Neural progenitor cell (in vitro differentiated cells): ENCODE measurements around the gene CX3CL1. TPM values are rescaled to one million over a fixed set of nuclear protein-coding genes. Genes with fewer than 3 reads are reported as not detected.

Source experiments
- DNase-seq: peaks from one replicate; pipeline ENCODE4 v3.0.0-alpha.2; 2016; ENCODE audit warnings: low spot score
- H2AFZ ChIP-seq: fragments of 200-600 bp; sonication (generic); replicated peaks from 2 replicates; pipeline ENCODE4 v1.6.1; 2016; ENCODE audit warnings: antibody characterized with exemption
- H3F3A ChIP-seq: fragments of 200-600 bp; sonication (generic); 2 replicates; pipeline ENCODE4 v1.6.1; 2016; ENCODE audit warnings: antibody characterized with exemption, low read depth
- H3K27ac ChIP-seq: fragments of 200-600 bp; sonication (generic); 2 replicates; pipeline ENCODE4 v1.5.1; 2016; ENCODE audit warnings: mild to moderate bottlenecking
- H3K27me3 ChIP-seq: fragments of 200-600 bp; sonication (generic); 2 replicates; pipeline ENCODE4 v1.6.1; 2016; ENCODE audit warnings: mild to moderate bottlenecking, moderate library complexity
- H3K36me3 ChIP-seq: fragments of 200-600 bp; sonication (generic); 2 replicates; pipeline ENCODE4 v1.5.1; 2016
- H3K4me1 ChIP-seq: fragments of 200-600 bp; sonication (generic); 2 replicates; pipeline ENCODE4 v1.6.1; 2016; ENCODE audit warnings: mixed run types
- H3K4me2 ChIP-seq: fragments of 200-600 bp; sonication (generic); 2 replicates; pipeline ENCODE4 v1.6.1; 2016
- H3K4me3 ChIP-seq: fragments of 200-600 bp; sonication (generic); 2 replicates; pipeline ENCODE4 v1.5.1; 2016
- H3K79me2 ChIP-seq: fragments of 200-600 bp; sonication (generic); 2 replicates; pipeline ENCODE4 v1.6.1; 2016; ENCODE audit warnings: low read depth
- H3K9ac ChIP-seq: fragments of 200-600 bp; sonication (generic); 2 replicates; pipeline ENCODE4 v1.6.1; 2016
- H3K9me3 ChIP-seq: fragments of 200-600 bp; sonication (generic); 2 replicates; pipeline ENCODE4 v1.5.1; 2016; ENCODE audit warnings: low read depth
- H4K20me1 ChIP-seq: fragments of 200-600 bp; sonication (generic); 2 replicates; pipeline ENCODE4 v1.6.1; 2016; ENCODE audit warnings: low read depth
- H3K27ac Mint-ChIP-seq: 3 replicates; pipeline ENCODE4 v1.8.0; 2021; ENCODE audit warnings: mixed read lengths
- H3K27me3 Mint-ChIP-seq: 2 replicates; pipeline ENCODE4 v1.8.0; 2022; ENCODE audit warnings: low read depth, mild to moderate bottlenecking, inconsistent platforms, moderate library complexity, mixed read lengths; ENCODE audit not compliant: insufficient read depth
- H3K36me3 Mint-ChIP-seq: 3 replicates; pipeline ENCODE4 v1.8.0; 2021; ENCODE audit warnings: mixed read lengths
- H3K4me1 Mint-ChIP-seq: 3 replicates; pipeline ENCODE4 v1.8.0; 2021; ENCODE audit warnings: mixed read lengths
- H3K4me3 Mint-ChIP-seq: 3 replicates; pipeline ENCODE4 v1.8.0; 2021; ENCODE audit warnings: mild to moderate bottlenecking, moderate library complexity, mixed read lengths
- H3K9me3 Mint-ChIP-seq: 3 replicates; pipeline ENCODE4 v1.8.0; 2020; ENCODE audit warnings: mixed read lengths
- EZH2 ChIP-seq: fragments of 200-600 bp; sonication (generic); IDR thresholded peaks from 2 replicates; pipeline ENCODE4 v1.6.1; 2017; ENCODE audit warnings: antibody characterized with exemption, mild to moderate bottlenecking, moderate library complexity
- EZH2phosphoT487 ChIP-seq: fragments of 200-600 bp; sonication (generic); IDR thresholded peaks from 2 replicates; pipeline ENCODE4 v1.6.1; 2017; ENCODE audit warnings: antibody characterized with exemption
- total RNA-seq: library from RNA; depleted of rRNA; stranded (reverse); fragments of >200 nt; gene quantifications from 2 replicates; pipeline ENCODE4 v1.2.3, GENCODE V29; 2015; ENCODE audit warnings: low replicate concordance
- TF ChIP-seq, protein P1 (sequence below): fragments of 200-600 bp; sonication (generic); IDR thresholded peaks from 2 replicates; pipeline ENCODE4 v1.5.1; 2017; ENCODE audit warnings: antibody characterized with exemption, mild to moderate bottlenecking

CX3CL1 gene
- total RNA-seq, 1 donor from 2014 or later: 0.65 TPM

- Mint-ChIP-seq H3K4me1 (peaks cover under 1% of the 10 kb centered on the region), H3K27ac (peak within 1 kb of the TSS; percentile 5), H3K9me3 (no peaks in the 10 kb centered on the region), H3K27me3 (peaks cover 10% of the 10 kb centered on the region), H3K36me3 (no peaks in the 10 kb centered on the region), H3K4me3 (no peak within 1 kb of the TSS)
- H3K36me3 ChIP-seq: no peaks in the 10 kb centered on the region
- no peak within 1 kb of the TSS for H3K4me3 ChIP-seq
- no peaks in the 10 kb centered on the region for H4K20me1 ChIP-seq
- H3K9ac ChIP-seq: no peak within 1 kb of the TSS
- DNase-seq: peak; percentile 1
- H3F3A ChIP-seq: peaks cover 8% of the 10 kb centered on the region
- no peaks in the 10 kb centered on the region for H3K27me3 ChIP-seq
- no peak within 1 kb of the TSS for H3K27ac ChIP-seq
- H3K4me2 ChIP-seq: no peak within 1 kb of the TSS
- H3K9me3 ChIP-seq: no peaks in the 10 kb centered on the region
- no peaks in the 10 kb centered on the region for H3K4me1 ChIP-seq
- no peak for TF ChIP-seq EZH2phosphoT487
- H2AFZ ChIP-seq: no peak within 1 kb of the TSS
- H3K79me2 ChIP-seq: no peaks in the 10 kb centered on the region
These were observed 31.9 kb downstream of the CX3CL1 start, which contains the start of gene CCL17 for GRCh38 chr16:57403965-57404817. Gene CCL17, plus strand, starts transcription at chr16:57404767. Its CDS starts 9,166 bp downstream, at chr16:57413933.

- no peaks in the 10 kb centered on the region for H3K36me3 Mint-ChIP-seq
- no peak overlapping the region for H3K27ac Mint-ChIP-seq
- no peaks in the 10 kb centered on the region for H3K9me3 Mint-ChIP-seq
- Histone ChIP-seq H3K9me3 (no peaks in the 10 kb centered on the region), H3F3A (peaks cover 8% of the 10 kb centered on the region), H3K27ac (no peak overlapping the region), H3K4me2 (no peak overlapping the region), H3K27me3 (no peaks in the 10 kb centered on the region), H4K20me1 (no peaks in the 10 kb centered on the region), H2AFZ (no peak overlapping the region), H3K36me3 (no peaks in the 10 kb centered on the region), H3K4me3 (no peak overlapping the region), H3K9ac (no peak overlapping the region), H3K79me2 (no peaks in the 10 kb centered on the region), H3K4me1 (no peaks in the 10 kb centered on the region)
- H3K4me1 Mint-ChIP-seq: peaks cover 2% of the 10 kb centered on the region
- DNase-seq: no peak
- TF ChIP-seq EZH2phosphoT487 (no peak), EZH2 (no peak)
- TF ChIP-seq, protein P1, sequence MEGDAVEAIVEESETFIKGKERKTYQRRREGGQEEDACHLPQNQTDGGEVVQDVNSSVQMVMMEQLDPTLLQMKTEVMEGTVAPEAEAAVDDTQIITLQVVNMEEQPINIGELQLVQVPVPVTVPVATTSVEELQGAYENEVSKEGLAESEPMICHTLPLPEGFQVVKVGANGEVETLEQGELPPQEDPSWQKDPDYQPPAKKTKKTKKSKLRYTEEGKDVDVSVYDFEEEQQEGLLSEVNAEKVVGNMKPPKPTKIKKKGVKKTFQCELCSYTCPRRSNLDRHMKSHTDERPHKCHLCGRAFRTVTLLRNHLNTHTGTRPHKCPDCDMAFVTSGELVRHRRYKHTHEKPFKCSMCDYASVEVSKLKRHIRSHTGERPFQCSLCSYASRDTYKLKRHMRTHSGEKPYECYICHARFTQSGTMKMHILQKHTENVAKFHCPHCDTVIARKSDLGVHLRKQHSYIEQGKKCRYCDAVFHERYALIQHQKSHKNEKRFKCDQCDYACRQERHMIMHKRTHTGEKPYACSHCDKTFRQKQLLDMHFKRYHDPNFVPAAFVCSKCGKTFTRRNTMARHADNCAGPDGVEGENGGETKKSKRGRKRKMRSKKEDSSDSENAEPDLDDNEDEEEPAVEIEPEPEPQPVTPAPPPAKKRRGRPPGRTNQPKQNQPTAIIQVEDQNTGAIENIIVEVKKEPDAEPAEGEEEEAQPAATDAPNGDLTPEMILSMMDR: no peak
- peaks cover 12% of the 10 kb centered on the region for H3K27me3 Mint-ChIP-seq
- H3K4me3 Mint-ChIP-seq: no peak overlapping the region
These were observed 32.8 kb downstream of the CX3CL1 start for GRCh38 chr16:57405097-57405496.

- Mint-ChIP-seq H3K4me3 (no peak overlapping the region), H3K9me3 (no peaks in the 10 kb centered on the region), H3K27me3 (peaks cover 10% of the 10 kb centered on the region), H3K36me3 (no peaks in the 10 kb centered on the region), H3K27ac (no peak overlapping the region), H3K4me1 (peaks cover 8% of the 10 kb centered on the region)
- Histone ChIP-seq H3K4me2 (no peak overlapping the region), H3K4me3 (no peak overlapping the region), H3K9ac (no peak overlapping the region), H4K20me1 (no peaks in the 10 kb centered on the region), H3K36me3 (no peaks in the 10 kb centered on the region), H3K79me2 (no peaks in the 10 kb centered on the region), H3K27ac (no peak overlapping the region), H2AFZ (no peak overlapping the region), H3F3A (peaks cover 8% of the 10 kb centered on the region), H3K27me3 (no peaks in the 10 kb centered on the region), H3K9me3 (no peaks in the 10 kb centered on the region), H3K4me1 (peaks cover 4% of the 10 kb centered on the region)
- no peak for DNase-seq
- TF ChIP-seq, protein P1: no peak
- TF ChIP-seq EZH2 (no peak), EZH2phosphoT487 (no peak)
These were observed 34.6 kb downstream of the CX3CL1 start for GRCh38 chr16:57406881-57407280.
